ENCODE data around the gene ANKRD29.

Gene ANKRD29

DNA sequence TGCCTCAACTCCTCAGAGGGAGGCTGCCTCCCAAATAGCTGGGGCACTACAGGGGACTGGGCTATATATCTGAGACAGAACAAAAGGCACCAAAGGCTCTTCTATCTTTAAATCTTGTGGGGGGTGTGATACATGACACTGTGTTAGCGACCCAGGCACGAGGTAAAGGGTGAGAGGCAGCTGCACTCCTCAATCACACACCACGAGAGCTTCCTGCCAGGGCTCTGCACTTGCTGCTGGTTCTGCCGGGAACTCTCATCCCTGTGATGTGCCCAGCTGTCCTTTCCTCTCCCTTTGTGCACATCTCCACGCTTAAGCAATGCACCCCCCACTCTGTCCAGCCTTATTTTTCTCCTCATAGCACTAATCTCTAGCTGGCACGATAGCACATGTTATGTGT, 108.8 kb downstream of the ANKRD29 start:
- no peak for DNase-seq

DNA sequence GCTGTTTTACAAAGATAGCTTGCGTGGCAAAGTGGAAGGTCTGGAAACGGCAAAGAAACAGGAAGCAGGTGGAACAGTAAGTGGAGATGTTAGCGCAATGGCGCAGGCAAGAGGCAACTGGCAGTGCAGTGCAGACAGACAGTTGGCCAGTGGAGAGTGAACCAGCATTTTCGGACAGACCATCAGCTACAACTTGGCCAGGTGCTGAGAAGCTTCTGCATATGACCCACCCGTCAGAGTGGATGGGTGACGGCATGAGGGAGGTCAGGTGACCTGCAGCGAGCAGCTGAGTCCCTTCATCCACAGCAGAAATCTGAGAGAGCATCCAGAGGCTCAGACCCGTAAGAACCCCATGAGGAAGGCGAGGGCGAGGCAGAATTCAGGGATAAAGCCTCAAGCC, 110.2 kb downstream of the ANKRD29 start:
- no peak for DNase-seq

DNA sequence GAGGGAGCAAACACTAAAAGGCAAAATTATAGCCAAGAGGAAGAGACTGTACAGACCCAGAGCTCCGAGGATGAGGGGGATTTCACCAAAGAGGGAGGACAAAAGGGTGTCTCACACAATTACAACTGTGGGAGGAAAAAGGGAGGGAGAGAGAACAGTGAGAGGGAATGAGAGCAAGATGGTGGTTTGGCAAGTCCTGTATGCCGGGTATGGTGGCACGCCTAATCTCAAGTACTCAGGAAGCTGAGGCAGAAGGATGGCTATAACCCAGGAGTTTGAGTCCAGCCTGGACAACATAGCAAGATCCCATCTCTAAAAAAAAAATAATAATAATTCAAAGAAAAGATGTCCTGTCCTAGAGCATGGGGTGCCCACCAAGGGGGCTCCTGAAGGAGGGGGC, 110.7 kb downstream of the ANKRD29 start:
- DNase-seq, result no peak

DNA sequence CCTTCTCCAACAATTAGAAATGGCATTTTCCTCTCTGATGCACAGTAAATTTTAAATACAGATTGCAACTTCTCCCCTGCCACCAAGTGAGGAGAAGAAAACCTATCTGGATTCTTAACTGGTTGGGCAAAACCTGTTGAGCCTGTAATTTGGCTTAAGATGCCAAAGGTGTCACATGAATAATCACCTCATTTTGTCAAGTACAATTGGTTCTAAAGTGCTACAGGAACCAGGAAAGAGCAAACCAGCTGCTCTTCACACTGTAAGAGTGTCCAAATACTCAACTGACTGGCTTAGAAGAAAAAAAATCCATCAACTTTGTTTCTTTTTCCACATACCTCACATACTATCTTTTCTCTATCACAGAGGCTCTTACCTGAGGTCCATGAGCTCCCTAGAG, 111.8 kb downstream of the ANKRD29 start:
- no peak for DNase-seq
